Esophagus mucosa (tissue), 1 donor: ENCODE results near the gene TTC21A. TPM values are rescaled to one million over a fixed set of nuclear protein-coding genes. Genes with fewer than 3 reads are reported as not detected.
A peak's percentile ranks its signal among the peaks of the same experiment; 100 is the strongest.

Source experiments
- ATAC-seq: fragments of 200-7000 bp; cut with Tn5 transposase; one replicate; pipeline ENCODE4 v1.9.1; 2020
- total RNA-seq: library from RNA; stranded (reverse); gene quantifications from one replicate; pipeline ENCODE4 v1.2.4, GENCODE V29; 2023
- donor health status: DM: yes; HTN: yes; CAD: no.

The TTC21A gene
- total RNA-seq, 1 donor from 2014 or later, result 2.3 TPM

GRCh38 chr3:39180546-39181346 lies 73.3 kb downstream of the TTC21A start:
- peak; percentile 89 for ATAC-seq

GRCh38 chr3:39181408-39182335 lies 74.2 kb downstream of the TTC21A start:
- no peak for ATAC-seq

- ATAC-seq, result no peak
These were observed 76.0 kb downstream of the TTC21A start for GRCh38 chr3:39183211-39184080.

GRCh38 chr3:39184081-39184967 lies 76.8 kb downstream of the TTC21A start:
- no peak for ATAC-seq

GRCh38 chr3:39184968-39185285 lies 77.4 kb downstream of the TTC21A start:
- ATAC-seq, result no peak

- no peak for ATAC-seq
These were observed 78.0 kb downstream of the TTC21A start for GRCh38 chr3:39185326-39185958.

GRCh38 chr3:39185959-39186691 lies 78.6 kb downstream of the TTC21A start:
- ATAC-seq, result no peak

- no peak for ATAC-seq
These were observed 79.2 kb downstream of the TTC21A start for GRCh38 chr3:39186692-39187151.

- ATAC-seq, result no peak
These were observed 80.1 kb downstream of the TTC21A start for GRCh38 chr3:39187372-39188155.

Other genes with a start within 250 kb of the TTC21A start
- gene SCN11A, start 55.7 kb upstream of the TTC21A start, total RNA-seq, result 0.04 TPM
- 17.5 TPM for gene WDR48, start 55.7 kb upstream of the TTC21A start, total RNA-seq
- gene GORASP1, start 53 bp upstream of the TTC21A start, total RNA-seq, result 23.5 TPM
- 15.4 TPM for gene CSRNP1, start 45.9 kb downstream of the TTC21A start, total RNA-seq
- gene XIRP1, start 84.9 kb downstream of the TTC21A start, total RNA-seq, result not detected
- 0.84 TPM for gene CX3CR1, start 172.4 kb downstream of the TTC21A start, total RNA-seq
- 0.16 TPM for gene CCR8, start 222.0 kb downstream of the TTC21A start, total RNA-seq